IPS-18c (cell line): Measurements from ENCODE around the gene ZNF362.

ENCODE experiments used
- H3K4me3 ChIP-seq: 2 replicates; pipeline ENCODE4 v1.7.0; 2013; ENCODE audit warnings: low read depth, mild to moderate bottlenecking, low read length, moderate library complexity; ENCODE audit not compliant: insufficient read depth
- H3K9me3 ChIP-seq: one replicate; pipeline ENCODE4 v1.6.1; 2013; ENCODE audit warnings: mild to moderate bottlenecking, low read length, moderate library complexity; ENCODE audit not compliant: control insufficient read depth, insufficient read depth

The ZNF362 gene

GRCh38 chr1:33338048-33338439, 81.8 kb downstream of the ZNF362 start:
- no peak overlapping the region for H3K4me3 ChIP-seq
- no peaks in the 10 kb centered on the region for H3K9me3 ChIP-seq

DNA sequence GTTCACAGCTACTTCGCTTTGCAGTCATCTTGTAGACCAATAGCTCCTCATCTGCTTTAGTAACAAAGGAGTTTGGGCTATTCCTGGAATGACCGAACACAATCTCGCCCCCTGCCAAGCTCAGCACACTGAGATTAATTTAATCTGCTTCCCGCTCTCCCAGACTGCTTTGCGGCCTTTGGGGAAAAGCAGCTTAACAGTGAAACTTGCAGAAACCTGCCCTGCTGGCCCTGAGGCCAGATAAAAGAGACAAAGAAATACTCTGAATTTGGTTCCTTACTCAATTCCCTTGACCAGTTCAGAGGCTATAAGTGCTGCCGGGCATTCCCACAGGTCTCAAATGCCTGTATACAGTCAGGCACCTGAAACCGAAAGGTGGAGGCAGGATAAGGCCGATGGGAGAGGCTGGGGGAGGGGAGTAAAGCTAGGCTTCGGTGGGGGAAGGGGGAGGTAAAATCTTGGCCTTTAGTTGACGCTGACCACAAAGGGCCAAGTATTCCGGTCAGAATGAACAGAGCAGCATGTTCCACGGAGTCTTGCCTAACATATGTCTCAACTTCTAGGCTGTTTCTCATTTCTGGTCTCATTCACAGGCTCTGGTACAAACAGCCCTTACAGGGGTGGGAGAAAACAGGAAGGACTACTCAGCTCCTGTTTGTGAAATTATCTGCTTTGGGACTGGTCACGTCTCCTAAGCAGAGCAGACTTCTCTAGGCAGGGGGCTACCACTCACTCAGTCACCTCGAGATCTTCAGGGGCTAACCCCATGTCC, 82.3 kb downstream of the ZNF362 start:
- Histone ChIP-seq H3K9me3 (no peaks in the 10 kb centered on the region), H3K4me3 (no peak overlapping the region)

DNA sequence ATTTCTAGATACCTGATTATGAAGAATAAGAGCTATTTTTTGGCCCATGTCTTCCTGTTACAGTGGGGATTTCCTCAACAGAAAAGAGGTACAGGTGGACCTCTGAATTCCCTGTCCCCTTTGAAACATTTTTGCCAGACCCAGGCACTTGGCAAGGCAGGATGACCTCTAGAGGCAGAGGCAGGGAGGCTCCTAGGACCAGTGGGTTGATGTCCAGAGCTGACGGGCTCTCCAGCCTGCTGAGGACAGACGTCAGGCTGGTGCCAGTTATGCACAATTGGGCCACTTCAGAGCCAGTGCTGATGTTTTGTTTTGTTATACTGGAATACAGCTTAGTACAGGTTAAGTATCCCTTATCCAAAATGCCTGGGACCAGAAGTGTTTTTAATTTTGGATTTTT, 83.1 kb downstream of the ZNF362 start:
- Histone ChIP-seq H3K9me3 (no peaks in the 10 kb centered on the region), H3K4me3 (no peak overlapping the region)

- H3K4me3 ChIP-seq, result no peak overlapping the region
- no peaks in the 10 kb centered on the region for H3K9me3 ChIP-seq
Measured at GRCh38 chr1:33341190-33341589, 84.9 kb downstream of the ZNF362 start.

GRCh38 chr1:33342041-33342723, 85.9 kb downstream of the ZNF362 start:
- H3K4me3 ChIP-seq, result peak overlapping the region; percentile 9; the same call in 1 of the 2 replicates
- H3K9me3 ChIP-seq, result no peaks in the 10 kb centered on the region

- Histone ChIP-seq H3K4me3 (no peak overlapping the region), H3K9me3 (peaks cover 2% of the 10 kb centered on the region)
Measured at GRCh38 chr1:33343539-33343938, 87.2 kb downstream of the ZNF362 start.

- Histone ChIP-seq H3K4me3 (no peak overlapping the region), H3K9me3 (peaks cover 4% of the 10 kb centered on the region)
Measured at GRCh38 chr1:33344896-33345560, 88.7 kb downstream of the ZNF362 start.

- Histone ChIP-seq H3K9me3 (peaks cover 4% of the 10 kb centered on the region), H3K4me3 (no peak overlapping the region)
Measured at GRCh38 chr1:33346533-33346926, 90.2 kb downstream of the ZNF362 start.

GRCh38 chr1:33346927-33347649, 90.8 kb downstream of the ZNF362 start:
- Histone ChIP-seq H3K4me3 (no peak overlapping the region), H3K9me3 (peaks cover 4% of the 10 kb centered on the region)

DNA sequence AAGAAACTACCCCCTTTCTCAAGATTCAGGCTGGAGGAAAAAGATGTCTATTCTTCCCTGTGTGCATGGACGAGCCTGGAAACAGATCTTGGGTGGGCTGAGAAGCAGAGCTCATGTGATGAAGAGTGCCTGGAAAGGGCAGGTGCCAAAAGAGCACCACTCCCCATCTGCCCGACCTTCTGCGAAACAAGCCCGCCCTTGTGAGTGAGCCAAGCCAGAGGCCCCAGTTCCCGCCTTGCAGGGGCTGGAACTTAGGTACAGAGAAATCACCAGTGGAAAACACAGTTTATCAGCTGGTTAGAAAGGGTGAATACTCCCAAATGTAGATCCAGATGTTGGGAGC, 91.3 kb downstream of the ZNF362 start:
- no peak overlapping the region for H3K4me3 ChIP-seq

GRCh38 chr1:33348194-33348593, 91.9 kb downstream of the ZNF362 start:
- peak overlapping the region; percentile 50; the same call in 1 of the 2 replicates for H3K4me3 ChIP-seq
- peaks cover 4% of the 10 kb centered on the region for H3K9me3 ChIP-seq

More for the DNA sequence above, 91.3 kb downstream of the ZNF362 start:
- H3K9me3 ChIP-seq, result peaks cover 4% of the 10 kb centered on the region

DNA sequence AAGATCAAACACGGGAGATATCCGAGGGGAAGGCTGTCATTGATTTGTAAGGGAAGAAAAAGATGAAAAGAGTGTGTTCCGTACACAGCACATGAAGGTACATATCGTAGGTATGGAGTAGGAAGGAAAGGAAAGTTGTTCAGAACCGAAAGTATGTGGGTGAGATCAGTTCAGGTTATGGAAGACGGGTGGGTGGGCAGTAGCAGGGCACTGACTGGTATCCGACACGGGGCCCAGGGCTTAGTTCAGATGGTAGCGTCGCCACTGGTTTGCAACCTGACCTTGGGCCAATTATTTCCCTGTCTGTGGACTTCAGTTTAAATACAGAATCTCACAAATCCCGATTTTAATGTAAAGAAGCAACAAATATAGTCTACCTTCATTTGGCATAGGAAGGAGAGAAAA, 92.4 kb downstream of the ZNF362 start:
- Histone ChIP-seq H3K4me3 (peak overlapping the region; percentile 50), H3K9me3 (peaks cover 4% of the 10 kb centered on the region)

DNA sequence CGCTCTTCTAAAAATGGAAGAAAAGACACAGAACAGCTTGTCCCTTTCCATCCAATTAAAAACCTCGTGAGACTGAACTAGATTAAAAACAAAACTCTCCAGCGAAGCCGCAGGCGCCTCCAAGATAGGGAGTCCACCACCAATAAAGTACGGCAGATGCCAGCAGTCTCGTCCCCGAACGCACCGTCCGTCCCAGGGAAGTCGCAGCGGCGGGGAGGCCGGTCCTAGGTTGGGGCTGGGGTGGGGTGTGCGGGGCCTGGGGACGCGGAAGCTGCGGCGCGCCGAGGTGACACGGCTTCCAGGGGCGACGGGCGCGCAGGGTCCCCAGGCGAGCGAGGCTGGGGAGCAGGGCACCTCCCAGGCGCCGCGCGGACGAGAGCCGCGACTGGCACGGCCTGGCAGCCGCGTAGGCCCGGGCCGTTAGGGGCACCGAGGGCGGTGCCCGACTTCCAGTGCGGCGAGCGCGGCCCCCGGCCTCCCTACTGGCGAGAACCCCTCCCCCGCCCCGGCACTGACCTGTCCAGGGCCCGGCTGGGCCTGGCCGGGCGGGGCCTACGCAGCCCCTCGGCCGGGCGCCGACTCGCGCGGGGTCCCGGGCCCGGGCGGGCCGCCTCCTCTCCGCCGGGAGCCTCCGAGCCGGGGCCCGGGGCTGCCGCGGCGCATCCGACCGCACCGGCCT, 92.9 kb downstream of the ZNF362 start:
- Histone ChIP-seq H3K9me3 (peaks cover 4% of the 10 kb centered on the region), H3K4me3 (peak overlapping the region; percentile 50)

DNA sequence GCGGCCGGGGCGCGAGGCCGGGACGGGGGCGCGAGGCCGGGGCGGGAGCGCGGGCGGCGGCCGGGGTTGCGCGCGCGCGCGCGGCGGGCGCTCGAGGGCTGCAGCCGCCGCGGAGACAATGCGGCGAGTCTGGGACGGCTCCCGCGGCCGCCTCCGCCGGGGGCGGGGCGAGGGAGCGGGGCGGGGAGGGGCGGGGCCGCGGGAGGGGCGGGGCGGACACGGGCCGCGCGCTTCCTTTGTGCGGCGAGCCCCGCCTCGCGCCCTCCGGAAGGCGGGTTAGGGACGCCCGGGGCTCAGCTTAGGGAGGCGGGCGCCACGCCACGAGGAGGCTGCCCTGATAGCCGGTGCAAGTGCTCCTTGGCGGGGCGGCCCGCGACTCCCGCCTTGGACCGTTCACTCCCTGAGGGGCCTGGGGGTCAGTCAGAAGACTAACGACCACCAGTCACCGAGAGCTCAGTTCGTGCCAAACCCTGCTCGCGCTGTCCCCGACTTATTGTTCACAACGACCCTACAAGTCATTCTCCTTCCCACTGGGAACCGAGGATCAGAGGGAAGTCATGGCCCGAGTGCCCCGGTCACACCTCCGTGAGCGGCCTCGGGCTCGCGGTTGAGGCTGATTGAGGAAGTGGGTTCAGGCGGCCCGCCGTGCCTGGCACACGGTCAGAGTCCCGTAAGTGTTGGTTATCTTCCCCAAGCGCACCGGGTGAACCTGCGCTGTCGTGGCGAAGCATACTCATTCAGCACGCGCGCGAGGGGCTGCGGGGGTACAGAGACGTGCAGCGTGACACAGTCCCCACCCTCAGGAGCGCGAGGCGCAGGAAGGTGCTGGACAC, 93.7 kb downstream of the ZNF362 start:
- peaks cover 4% of the 10 kb centered on the region for H3K9me3 ChIP-seq
- H3K4me3 ChIP-seq, result peak overlapping the region; percentile 68
